Kidney (tissue), 14 donors: ENCODE results near the gene DR1. TPM values are rescaled to one million over a fixed set of nuclear protein-coding genes. Genes with fewer than 3 reads are reported as not detected.

ENCODE experiments used
- DNase-seq, 5 donors: peaks; one replicate each; pipeline ENCODE4 v3.0.0-alpha.2; 2013 to 2020
- FAIRE-seq: peaks from 2 replicates; lab custom pipeline; 2012; peaks lifted over from hg19 to GRCh38; lab: Jason Lieb, UNC
- H3K27ac ChIP-seq, 2 donors: one replicate each; pipeline ENCODE4 v1.7.0; 2013; ENCODE audit warnings: low read depth in 2 of 2, low read length in 2 of 2, inconsistent platforms in 1 of 2
- H3K27me3 ChIP-seq: one replicate; pipeline ENCODE4 v1.7.1; 2013; ENCODE audit warnings: low read length, inconsistent platforms; ENCODE audit not compliant: control insufficient read depth, insufficient read depth
- H3K36me3 ChIP-seq, 3 donors: one replicate each; pipeline versions ENCODE4 v1.7.0 to v1.7.1; 2013; ENCODE audit warnings: low read length in 3 of 3, control low read depth in 1 of 3, inconsistent platforms in 1 of 3; ENCODE audit not compliant: insufficient read depth in 3 of 3, control insufficient read depth in 2 of 3
- H3K4me1 ChIP-seq, 3 donors: one replicate each; pipeline versions ENCODE4 v1.7.0 to v1.7.1; 2013; ENCODE audit warnings: low read length in 3 of 3, inconsistent platforms in 1 of 3, low read depth in 1 of 3; ENCODE audit not compliant: control insufficient read depth in 2 of 3, insufficient read depth in 2 of 3
- H3K4me3 ChIP-seq, 3 donors: one replicate each; pipeline versions ENCODE4 v1.7.0 to v1.8.1; 2013; ENCODE audit warnings: low read length in 3 of 3, control low read depth in 1 of 3, inconsistent platforms in 1 of 3
- H3K9ac ChIP-seq, 3 donors: one replicate each; pipeline versions ENCODE4 v1.7.0 to v1.7.1; 2013; ENCODE audit warnings: low read length in 3 of 3, control low read depth in 1 of 3, inconsistent platforms in 1 of 3
- H3K9me3 ChIP-seq, 3 donors: one replicate each; pipeline versions ENCODE4 v1.7.0 to v1.7.1; 2013; ENCODE audit warnings: low read length in 3 of 3, control low read depth in 1 of 3, inconsistent platforms in 1 of 3; ENCODE audit not compliant: control insufficient read depth in 2 of 3, insufficient read depth in 1 of 3
- intact Hi-C: fragments of 100-400 bp; cut with DNase I; formaldehyde crosslinking; loops from one replicate; pipeline ENCODE4 v1.11.1; 2022
- polyA plus RNA-seq: library from polyadenylated mRNA; stranded (reverse); fragments of 350-450 nt; fragmentation: Illumina TruSeq; extraction: RNeasy Lipid Tissue Mini Kit (QIAGEN cat#74804); gene quantifications from one replicate; pipeline ENCODE4 v1.2.3, GENCODE V29; 2014; ENCODE audit warnings: low read depth, low replicate concordance; ENCODE audit not compliant: insufficient read depth
- total RNA-seq: library from RNA; stranded (reverse); fragmentation: NEBNext Ultra II Directional; extraction: Animal tissue kit (Norgen Biotek cat#: 25700); gene quantifications from one replicate; pipeline ENCODE4 v1.2.1, GENCODE V29; 2021
- TF ChIP-seq, protein P1 (sequence below): IDR thresholded peaks from 3 replicates; pipeline ENCODE4 v1.5.1; 2012; ENCODE audit warnings: mild to moderate bottlenecking, moderate library complexity, borderline replicate concordance; ENCODE audit not compliant: insufficient read depth; ENCODE audit errors: extremely low read depth
- donor health status: control.
- donor health status: control.
- donor health status: control.
- donor health status: control.
- donor health status: control.
- donor health status: DM: yes; HTN: yes; CAD: no.
- donor health status: Normal renal cell carcinoma (clear cell type).

Gene DR1
- total and polyA plus RNA-seq, 2 donors from 2014 or later = 15.6 to 49.8 TPM

DNA sequence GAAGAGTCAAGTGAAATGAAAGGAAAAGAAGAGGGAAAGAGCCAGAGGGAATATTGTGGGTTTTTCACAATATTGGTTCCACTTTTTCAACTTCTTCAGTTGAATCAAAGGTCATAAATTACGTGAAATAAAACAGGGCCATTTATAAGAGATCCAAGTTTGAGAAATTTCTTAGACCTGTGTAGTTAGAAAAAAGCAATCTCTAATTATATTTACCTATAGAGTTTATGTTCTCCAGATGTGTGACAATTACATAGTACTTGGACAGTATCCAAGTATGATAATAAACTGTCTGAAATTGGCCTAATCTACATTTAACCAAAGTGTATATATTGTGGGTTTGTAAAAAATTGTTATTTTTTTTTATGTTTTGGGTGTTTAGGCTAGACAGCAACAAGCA lies 14.4 kb downstream of the DR1 start:
- Histone ChIP-seq H3K36me3 (peaks cover under 1 to 5% (median 2%) of the 10 kb centered on the region in 3 donors), H3K4me3 (no peak overlapping the region), H3K27ac (no peak overlapping the region), H3K27me3 (no peaks in the 10 kb centered on the region), H3K9me3 (no peaks in the 10 kb centered on the region), H3K9ac (no peak overlapping the region), H3K4me1 (peaks cover 0 to 6% (median 0%) of the 10 kb centered on the region in 3 donors)
- intact Hi-C loops = no loop called here
- FAIRE-seq (no peak), DNase-seq (no peak)
- TF ChIP-seq, protein P1, sequence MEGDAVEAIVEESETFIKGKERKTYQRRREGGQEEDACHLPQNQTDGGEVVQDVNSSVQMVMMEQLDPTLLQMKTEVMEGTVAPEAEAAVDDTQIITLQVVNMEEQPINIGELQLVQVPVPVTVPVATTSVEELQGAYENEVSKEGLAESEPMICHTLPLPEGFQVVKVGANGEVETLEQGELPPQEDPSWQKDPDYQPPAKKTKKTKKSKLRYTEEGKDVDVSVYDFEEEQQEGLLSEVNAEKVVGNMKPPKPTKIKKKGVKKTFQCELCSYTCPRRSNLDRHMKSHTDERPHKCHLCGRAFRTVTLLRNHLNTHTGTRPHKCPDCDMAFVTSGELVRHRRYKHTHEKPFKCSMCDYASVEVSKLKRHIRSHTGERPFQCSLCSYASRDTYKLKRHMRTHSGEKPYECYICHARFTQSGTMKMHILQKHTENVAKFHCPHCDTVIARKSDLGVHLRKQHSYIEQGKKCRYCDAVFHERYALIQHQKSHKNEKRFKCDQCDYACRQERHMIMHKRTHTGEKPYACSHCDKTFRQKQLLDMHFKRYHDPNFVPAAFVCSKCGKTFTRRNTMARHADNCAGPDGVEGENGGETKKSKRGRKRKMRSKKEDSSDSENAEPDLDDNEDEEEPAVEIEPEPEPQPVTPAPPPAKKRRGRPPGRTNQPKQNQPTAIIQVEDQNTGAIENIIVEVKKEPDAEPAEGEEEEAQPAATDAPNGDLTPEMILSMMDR = no peak

DNA sequence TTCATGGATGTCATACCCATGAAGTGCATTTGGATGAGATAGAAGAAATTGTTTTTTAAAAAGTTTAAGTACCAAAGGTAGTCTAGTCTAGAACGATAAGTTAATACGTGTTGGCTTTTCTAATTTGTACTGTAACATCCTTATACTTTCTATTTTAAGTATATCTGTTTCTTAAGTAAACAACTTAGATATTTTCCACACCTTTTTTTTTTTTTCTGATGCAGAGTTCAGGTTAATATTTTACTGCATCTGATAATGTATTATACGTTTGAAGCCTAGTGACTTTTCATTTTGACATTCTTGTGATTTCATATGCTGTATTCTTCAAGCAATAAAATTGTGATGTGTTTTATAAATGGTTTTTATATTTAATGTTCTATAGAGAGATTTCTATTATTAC lies 16.5 kb downstream of the DR1 start:
- Histone ChIP-seq H3K36me3 (peaks cover under 1 to 6% (median 3%) of the 10 kb centered on the region in 3 donors), H3K9me3 (no peaks in the 10 kb centered on the region), H3K27ac (no peak overlapping the region), H3K27me3 (no peaks in the 10 kb centered on the region), H3K4me3 (no peak overlapping the region), H3K4me1 (peaks cover 0 to 6% (median 0%) of the 10 kb centered on the region in 3 donors), H3K9ac (no peak overlapping the region)
- TF ChIP-seq, protein P1 = no peak
- no peak for DNase-seq
- FAIRE-seq = no peak
- intact Hi-C loops = no loop called here

DNA sequence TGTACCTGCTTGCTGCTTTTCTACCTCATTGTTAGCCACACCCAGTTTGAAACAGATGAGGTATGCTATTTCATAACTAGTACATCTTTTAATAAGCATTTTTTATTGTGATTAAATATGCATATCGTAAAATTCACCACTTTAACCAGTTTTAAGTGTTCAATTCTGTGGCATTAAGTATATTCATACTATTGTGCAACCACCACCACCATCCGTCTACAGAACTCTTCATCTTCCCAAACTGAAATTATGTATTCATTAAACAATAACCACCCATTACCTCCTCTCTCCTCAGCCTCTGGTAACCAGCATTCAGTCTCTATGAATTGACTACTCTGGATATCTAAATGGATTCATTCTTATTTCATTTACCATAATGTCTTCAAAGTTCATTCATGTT lies 20.1 kb downstream of the DR1 start:
- Histone ChIP-seq H3K27ac (no peak overlapping the region), H3K27me3 (no peaks in the 10 kb centered on the region), H3K4me3 (no peak overlapping the region), H3K36me3 (peaks cover 0 to 13% (median 0%) of the 10 kb centered on the region in 3 donors), H3K9ac (no peak overlapping the region), H3K9me3 (no peaks in the 10 kb centered on the region), H3K4me1 (peaks cover 0 to 6% (median 0%) of the 10 kb centered on the region in 3 donors)
- TF ChIP-seq, protein P1 = no peak
- intact Hi-C loops = no loop called here
- DNase-seq (no peak), FAIRE-seq (no peak)

DNA sequence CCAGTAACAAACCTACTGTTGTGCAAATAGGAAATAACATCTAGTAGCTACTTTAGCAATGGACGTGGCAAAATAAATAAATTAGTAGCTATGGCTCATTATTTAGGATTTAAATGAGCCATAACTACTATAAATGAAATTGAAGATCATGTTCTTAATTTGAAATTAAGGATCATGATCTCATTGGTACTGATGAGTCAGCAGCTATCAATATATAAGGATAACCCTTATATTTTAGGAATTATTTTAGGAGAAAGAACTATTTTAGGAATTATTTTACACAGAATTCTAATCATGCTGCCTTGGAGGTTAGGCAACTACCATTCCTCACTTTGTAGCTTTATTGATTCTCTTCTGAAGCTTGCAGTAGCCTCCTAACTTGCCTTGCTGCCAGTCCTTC lies 24.0 kb downstream of the DR1 start:
- TF ChIP-seq, protein P1 = no peak
- Histone ChIP-seq H3K9ac (no peak overlapping the region), H3K9me3 (no peaks in the 10 kb centered on the region), H3K27me3 (no peaks in the 10 kb centered on the region), H3K4me3 (no peak overlapping the region), H3K4me1 (no peaks in the 10 kb centered on the region), H3K27ac (no peak overlapping the region), H3K36me3 (peaks cover 0 to 13% (median 0%) of the 10 kb centered on the region in 3 donors)
- FAIRE-seq (no peak), DNase-seq (no peak)
- intact Hi-C loops = no loop called here
